ENCODE data around the gene MALAT1. TPM values are rescaled to one million over a fixed set of nuclear protein-coding genes. Genes with fewer than 3 reads are reported as not detected.

MALAT1 gene
- total and polyA plus RNA-seq, 2 of the 13 experiments (the other 11 are each of a cell fraction or from before 2014, with no cell fraction given): 143 to 1,237 TPM

DNA sequence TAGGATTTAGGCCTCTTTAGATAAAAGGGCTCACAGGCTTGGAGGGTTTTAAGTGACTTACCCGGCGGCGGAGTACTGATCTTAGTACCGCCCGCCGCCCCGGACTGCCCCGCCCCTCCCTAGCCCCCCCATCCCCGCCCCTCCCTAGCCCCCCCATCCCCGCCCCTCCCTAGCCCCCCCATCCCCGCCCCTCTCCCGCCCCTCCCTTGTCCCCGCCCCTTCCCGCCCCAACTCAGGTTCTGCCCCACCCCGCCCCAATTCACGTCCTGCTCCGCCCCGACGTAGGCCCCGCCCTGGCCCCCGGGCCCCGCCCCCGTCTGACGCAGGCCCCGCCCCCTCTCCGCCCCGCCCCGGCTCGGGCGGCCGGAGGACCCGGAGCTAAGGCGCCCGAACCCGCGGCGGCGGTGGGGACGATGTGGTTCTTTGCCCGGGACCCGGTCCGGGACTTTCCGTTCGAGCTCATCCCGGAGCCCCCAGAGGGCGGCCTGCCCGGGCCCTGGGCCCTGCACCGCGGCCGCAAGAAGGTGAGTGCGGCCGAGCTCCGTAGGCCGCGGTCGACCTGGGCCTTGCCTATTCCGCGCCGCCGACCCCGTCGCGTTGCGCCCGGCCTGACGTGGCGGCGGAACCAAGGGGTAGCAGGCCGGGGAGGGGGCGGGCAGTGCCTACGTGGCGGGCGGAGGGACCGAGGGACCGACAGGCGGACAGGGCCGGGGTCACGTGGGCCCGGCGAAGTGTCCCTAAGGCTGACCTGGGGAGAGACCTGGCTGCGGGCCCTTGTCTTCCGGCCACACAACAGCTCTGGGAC, 26.1 kb downstream of the MALAT1 start, which contains the start of gene SCYL1 (continued):
- TF ChIP-seq, protein P1, sequence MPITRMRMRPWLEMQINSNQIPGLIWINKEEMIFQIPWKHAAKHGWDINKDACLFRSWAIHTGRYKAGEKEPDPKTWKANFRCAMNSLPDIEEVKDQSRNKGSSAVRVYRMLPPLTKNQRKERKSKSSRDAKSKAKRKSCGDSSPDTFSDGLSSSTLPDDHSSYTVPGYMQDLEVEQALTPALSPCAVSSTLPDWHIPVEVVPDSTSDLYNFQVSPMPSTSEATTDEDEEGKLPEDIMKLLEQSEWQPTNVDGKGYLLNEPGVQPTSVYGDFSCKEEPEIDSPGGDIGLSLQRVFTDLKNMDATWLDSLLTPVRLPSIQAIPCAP (CRISPR knock-in tag; IDR thresholded peaks at IDR 0.05; ENCODE audit: low read depth): no peak
- no peak for TF ChIP-seq PCBP1 (IDR thresholded peaks at IDR 0.05; ENCODE audit: borderline replicate concordance, low read depth, low read length)
- no peak for TF ChIP-seq GABPA (IDR thresholded peaks at IDR 0.05; ENCODE audit: low read depth, low read length)
- TF ChIP-seq GABPA (CRISPR knock-in tag; IDR thresholded peaks at IDR 0.05; ENCODE audit: low read depth): no peak
- TF ChIP-seq STAG1 (CRISPR knock-in tag; IDR thresholded peaks at IDR 0.05): no peak
- no peak for TF ChIP-seq ZNF282 (IDR thresholded peaks at IDR 0.05; ENCODE audit: partially characterized antibody)
- TF ChIP-seq ZNF382 (CRISPR knock-in tag; IDR thresholded peaks at IDR 0.05; ENCODE audit: borderline replicate concordance): no peak
- TF ChIP-seq, protein P2, sequence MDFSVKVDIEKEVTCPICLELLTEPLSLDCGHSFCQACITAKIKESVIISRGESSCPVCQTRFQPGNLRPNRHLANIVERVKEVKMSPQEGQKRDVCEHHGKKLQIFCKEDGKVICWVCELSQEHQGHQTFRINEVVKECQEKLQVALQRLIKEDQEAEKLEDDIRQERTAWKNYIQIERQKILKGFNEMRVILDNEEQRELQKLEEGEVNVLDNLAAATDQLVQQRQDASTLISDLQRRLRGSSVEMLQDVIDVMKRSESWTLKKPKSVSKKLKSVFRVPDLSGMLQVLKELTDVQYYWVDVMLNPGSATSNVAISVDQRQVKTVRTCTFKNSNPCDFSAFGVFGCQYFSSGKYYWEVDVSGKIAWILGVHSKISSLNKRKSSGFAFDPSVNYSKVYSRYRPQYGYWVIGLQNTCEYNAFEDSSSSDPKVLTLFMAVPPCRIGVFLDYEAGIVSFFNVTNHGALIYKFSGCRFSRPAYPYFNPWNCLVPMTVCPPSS (IDR thresholded peaks at IDR 0.05): no peak
- TF ChIP-seq SRSF1 (optimal IDR thresholded peaks at IDR 0.05; ENCODE audit: low read depth, low read length): no peak
- no peak; the same call in 1 of the 2 replicates for TF ChIP-seq ZBTB3 (CRISPR knock-in tag; IDR thresholded peaks at IDR 0.05; ENCODE audit: borderline replicate concordance, low read depth)
- TF ChIP-seq, protein P3, sequence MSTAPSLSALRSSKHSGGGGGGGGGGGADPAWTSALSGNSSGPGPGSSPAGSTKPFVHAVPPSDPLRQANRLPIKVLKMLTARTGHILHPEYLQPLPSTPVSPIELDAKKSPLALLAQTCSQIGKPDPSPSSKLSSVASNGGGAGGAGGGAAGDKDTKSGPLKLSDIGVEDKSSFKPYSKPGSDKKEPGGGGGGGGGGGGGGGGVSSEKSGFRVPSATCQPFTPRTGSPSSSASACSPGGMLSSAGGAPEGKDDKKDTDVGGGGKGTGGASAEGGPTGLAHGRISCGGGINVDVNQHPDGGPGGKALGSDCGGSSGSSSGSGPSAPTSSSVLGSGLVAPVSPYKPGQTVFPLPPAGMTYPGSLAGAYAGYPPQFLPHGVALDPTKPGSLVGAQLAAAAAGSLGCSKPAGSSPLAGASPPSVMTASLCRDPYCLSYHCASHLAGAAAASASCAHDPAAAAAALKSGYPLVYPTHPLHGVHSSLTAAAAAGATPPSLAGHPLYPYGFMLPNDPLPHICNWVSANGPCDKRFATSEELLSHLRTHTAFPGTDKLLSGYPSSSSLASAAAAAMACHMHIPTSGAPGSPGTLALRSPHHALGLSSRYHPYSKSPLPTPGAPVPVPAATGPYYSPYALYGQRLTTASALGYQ (CRISPR knock-in tag; IDR thresholded peaks at IDR 0.05): no peak
- TF ChIP-seq PRDM10 (CRISPR knock-in tag; IDR thresholded peaks at IDR 0.05; ENCODE audit: low read depth): no peak
- no peak for TF ChIP-seq MBNL3 (CRISPR knock-in tag; conservative IDR thresholded peaks at IDR 0.05)
- no peak for TF ChIP-seq ZNF460 (CRISPR knock-in tag; IDR thresholded peaks at IDR 0.05; ENCODE audit: borderline replicate concordance)
- TF ChIP-seq ZNF333 (CRISPR knock-in tag; IDR thresholded peaks at IDR 0.05; ENCODE audit: borderline replicate concordance): no peak
- TF ChIP-seq ZNF720 (CRISPR knock-in tag; IDR thresholded peaks at IDR 0.05): no peak
- TF ChIP-seq SALL1 (CRISPR knock-in tag; IDR thresholded peaks at IDR 0.05): peak; percentile 64
- no peak for TF ChIP-seq ZNF576 (CRISPR knock-in tag; IDR thresholded peaks at IDR 0.05)
- TF ChIP-seq, protein P4, sequence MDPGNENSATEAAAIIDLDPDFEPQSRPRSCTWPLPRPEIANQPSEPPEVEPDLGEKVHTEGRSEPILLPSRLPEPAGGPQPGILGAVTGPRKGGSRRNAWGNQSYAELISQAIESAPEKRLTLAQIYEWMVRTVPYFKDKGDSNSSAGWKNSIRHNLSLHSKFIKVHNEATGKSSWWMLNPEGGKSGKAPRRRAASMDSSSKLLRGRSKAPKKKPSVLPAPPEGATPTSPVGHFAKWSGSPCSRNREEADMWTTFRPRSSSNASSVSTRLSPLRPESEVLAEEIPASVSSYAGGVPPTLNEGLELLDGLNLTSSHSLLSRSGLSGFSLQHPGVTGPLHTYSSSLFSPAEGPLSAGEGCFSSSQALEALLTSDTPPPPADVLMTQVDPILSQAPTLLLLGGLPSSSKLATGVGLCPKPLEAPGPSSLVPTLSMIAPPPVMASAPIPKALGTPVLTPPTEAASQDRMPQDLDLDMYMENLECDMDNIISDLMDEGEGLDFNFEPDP (CRISPR knock-in tag; conservative IDR thresholded peaks at IDR 0.05): no peak

Measured in HepG2 (cell line).